CD14-positive monocyte (primary cell): Measurements from ENCODE around the gene KCNV2. TPM values are rescaled to one million over a fixed set of nuclear protein-coding genes. Genes with fewer than 3 reads are reported as not detected.

ENCODE experiments used
- DNase-seq, 3 donors: peaks; one replicate each; pipeline ENCODE4 v3.0.0-alpha.2; 2011 to 2022
- H2AFZ ChIP-seq: 2 replicates; pipeline ENCODE4 v1.6.0; 2012; ENCODE audit warnings: mild to moderate bottlenecking, low read depth, low read length, inconsistent platforms; ENCODE audit not compliant: insufficient read depth, poor library complexity, severe bottlenecking
- H3K27ac ChIP-seq, 2 donors: 1 replicate in 1 of 2; 2 replicates in 1 of 2; pipeline ENCODE4 v1.5.1; 2012 to 2013; ENCODE audit warnings: low read length in 2 of 2, control low read depth in 1 of 2, inconsistent platforms in 1 of 2, low read depth in 1 of 2, mild to moderate bottlenecking in 1 of 2
- H3K27me3 ChIP-seq, 2 donors: one replicate each; pipeline versions ENCODE4 v1.6.0 to v1.6.1; 2011 to 2013; ENCODE audit warnings: low read length in 2 of 2; ENCODE audit not compliant: control insufficient read depth in 2 of 2, insufficient read depth in 2 of 2
- H3K36me3 ChIP-seq, 2 donors: replicated peaks in 1 of 2; 1 replicate in 1 of 2; 2 replicates in 1 of 2; pipeline versions ENCODE4 v1.5.1 to v1.6.1; 2012 to 2013; ENCODE audit warnings: low read length in 2 of 2, control low read depth in 1 of 2, inconsistent platforms in 1 of 2, mild to moderate bottlenecking in 1 of 2; ENCODE audit not compliant: insufficient read depth in 2 of 2, control insufficient read depth in 1 of 2
- H3K4me1 ChIP-seq, 2 donors: 1 replicate in 1 of 2; 2 replicates in 1 of 2; pipeline versions ENCODE4 v1.5.1 to v1.6.1; 2012 to 2013; ENCODE audit warnings: low read length in 2 of 2, control low read depth in 1 of 2, inconsistent platforms in 1 of 2, mild to moderate bottlenecking in 1 of 2, moderate library complexity in 1 of 2; ENCODE audit not compliant: insufficient read depth in 2 of 2, control insufficient read depth in 1 of 2
- H3K4me2 ChIP-seq: replicated peaks from 2 replicates; pipeline ENCODE3; 2012; ENCODE audit warnings: low read length, moderate library complexity, mild to moderate bottlenecking; ENCODE audit not compliant: poor library complexity, severe bottlenecking; ENCODE audit errors: extremely low read depth
- H3K4me3 ChIP-seq, 3 experiments: fragments of 200-600 bp in 1 of 3; sonication (generic) in 1 of 3; replicated peaks in 1 of 3; 1 replicate in 2 of 3; 2 replicates in 1 of 3; pipeline ENCODE4 v1.5.1; 2011 to 2013; ENCODE audit warnings: low read length in 3 of 3, mild to moderate bottlenecking in 3 of 3, control low read depth in 2 of 3, low read depth in 2 of 3, inconsistent platforms in 1 of 3, moderate library complexity in 1 of 3
- H3K79me2 ChIP-seq: 2 replicates; pipeline ENCODE4 v1.6.0; 2012; ENCODE audit warnings: mild to moderate bottlenecking, control low read depth, inconsistent platforms, low read length, moderate library complexity; ENCODE audit not compliant: insufficient read depth
- H3K9ac ChIP-seq: 2 replicates; pipeline ENCODE4 v1.6.0; 2017; ENCODE audit warnings: low read length, mild to moderate bottlenecking; ENCODE audit not compliant: insufficient read depth, poor library complexity, severe bottlenecking
- H3K9me3 ChIP-seq, 2 donors: replicated peaks in 1 of 2; 1 replicate in 1 of 2; 2 replicates in 1 of 2; pipeline versions ENCODE4 v1.5.1 to v1.6.1; 2012 to 2013; ENCODE audit warnings: low read length in 2 of 2, control low read depth in 1 of 2; ENCODE audit not compliant: control insufficient read depth in 1 of 2, insufficient read depth in 1 of 2
- H4K20me1 ChIP-seq: 2 replicates; pipeline ENCODE4 v1.6.0; 2012; ENCODE audit warnings: mild to moderate bottlenecking, low read length, control low read depth, moderate library complexity; ENCODE audit not compliant: insufficient read depth
- H3K27ac Mint-ChIP-seq, 7 donors: one replicate each; pipeline ENCODE4 v1.8.0; 2020; ENCODE audit warnings: mild to moderate bottlenecking in 7 of 7, mixed read lengths in 7 of 7, moderate library complexity in 6 of 7, inconsistent platforms in 2 of 7
- H3K27me3 Mint-ChIP-seq, 3 donors: one replicate each; pipeline ENCODE4 v1.8.0; 2021 to 2022; ENCODE audit warnings: low read depth in 3 of 3, mild to moderate bottlenecking in 3 of 3, mixed read lengths in 3 of 3, moderate library complexity in 3 of 3, inconsistent platforms in 1 of 3
- H3K36me3 Mint-ChIP-seq, 2 donors: one replicate each; pipeline ENCODE4 v1.8.0; 2020; ENCODE audit warnings: mixed read lengths in 2 of 2, inconsistent platforms in 1 of 2, mild to moderate bottlenecking in 1 of 2
- H3K4me1 Mint-ChIP-seq: one replicate; pipeline ENCODE4 v1.8.0; 2020; ENCODE audit warnings: mild to moderate bottlenecking, mixed read lengths
- H3K4me3 Mint-ChIP-seq, 2 donors: one replicate each; pipeline ENCODE4 v1.8.0; 2020; ENCODE audit warnings: mild to moderate bottlenecking in 2 of 2, mixed read lengths in 2 of 2, moderate library complexity in 1 of 2
- H3K9me3 Mint-ChIP-seq, 7 donors: one replicate each; pipeline ENCODE4 v1.8.0; 2020 to 2022; ENCODE audit warnings: mixed read lengths in 7 of 7, mild to moderate bottlenecking in 6 of 7, moderate library complexity in 6 of 7, inconsistent platforms in 2 of 7
- WGBS: methylation state at CpG from one replicate; pipeline ENCODE4 v1.1.5; 2013; ENCODE audit warnings: missing lambda C conversion rate; ENCODE audit not compliant: insufficient coverage; 5-methylcytosine and 5-hydroxymethylcytosine counted together
- intact Hi-C, 2 donors: fragments of 100-400 bp; cut with micrococcal nuclease; formaldehyde crosslinking; loops; one replicate each; pipeline versions ENCODE4 v1.15.0 to v1.15.1; 2023
- polyA plus RNA-seq, 3 donors: library from polyadenylated mRNA; depleted of rRNA in 1 of 3; unstranded in 2 of 3; stranded (reverse) in 1 of 3; fragments of 300-500 nt in 2 of 3; fragments of >200 nt in 1 of 3; fragmentation: Illumina TruSeq in 2 of 3; gene quantifications; 1 replicate in 2 of 3; 2 replicates in 1 of 3; pipeline ENCODE4 v1.2.3, GENCODE V29; 2012 to 2021
- TF ChIP-seq, protein P1 (sequence below): fragments of 200-600 bp; IDR thresholded peaks from one replicate; pipeline ENCODE4 v1.8.0; 2022; ENCODE audit warnings: antibody characterized with exemption, mild to moderate bottlenecking

Gene KCNV2
- polyA plus RNA-seq, 3 donors: not detected

DNA sequence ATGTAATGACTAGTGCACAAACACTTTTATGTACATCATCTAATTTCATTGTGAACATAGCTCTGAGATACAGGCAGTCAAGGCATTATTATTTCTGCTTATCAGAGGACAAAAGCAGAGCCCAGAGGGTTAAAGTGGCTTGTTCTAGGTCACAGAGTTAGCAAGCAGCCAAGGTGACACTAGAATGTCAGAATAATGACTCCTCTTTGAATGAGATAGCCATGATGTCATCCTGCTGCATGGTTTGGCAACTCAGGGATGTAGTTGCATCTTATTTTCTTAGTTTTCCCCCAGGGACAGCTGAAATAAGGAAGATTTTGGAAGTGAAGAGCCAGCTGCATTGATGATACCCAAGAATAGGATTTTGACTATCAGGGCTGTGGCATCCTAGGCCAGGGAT is 54.4 kb downstream of the KCNV2 start:
- no peak overlapping the region for H3K4me3 Mint-ChIP-seq
- intact Hi-C loops: no loop called here
- Histone ChIP-seq H3K9me3 (peaks cover 5 to 21% of the 10 kb centered on the region in 2 donors), H3K4me2 (no peak overlapping the region), H2AFZ (no peak overlapping the region), H3K9ac (no peak overlapping the region), H3K27ac (no peak overlapping the region), H3K27me3 (no peaks in the 10 kb centered on the region), H3K36me3 (peaks cover 11 to 68% of the 10 kb centered on the region in 2 donors), H3K4me1 (no peaks in the 10 kb centered on the region), H3K4me3 (no peak overlapping the region), H4K20me1 (no peaks in the 10 kb centered on the region), H3K79me2 (no peaks in the 10 kb centered on the region)
- TF ChIP-seq, protein P1, sequence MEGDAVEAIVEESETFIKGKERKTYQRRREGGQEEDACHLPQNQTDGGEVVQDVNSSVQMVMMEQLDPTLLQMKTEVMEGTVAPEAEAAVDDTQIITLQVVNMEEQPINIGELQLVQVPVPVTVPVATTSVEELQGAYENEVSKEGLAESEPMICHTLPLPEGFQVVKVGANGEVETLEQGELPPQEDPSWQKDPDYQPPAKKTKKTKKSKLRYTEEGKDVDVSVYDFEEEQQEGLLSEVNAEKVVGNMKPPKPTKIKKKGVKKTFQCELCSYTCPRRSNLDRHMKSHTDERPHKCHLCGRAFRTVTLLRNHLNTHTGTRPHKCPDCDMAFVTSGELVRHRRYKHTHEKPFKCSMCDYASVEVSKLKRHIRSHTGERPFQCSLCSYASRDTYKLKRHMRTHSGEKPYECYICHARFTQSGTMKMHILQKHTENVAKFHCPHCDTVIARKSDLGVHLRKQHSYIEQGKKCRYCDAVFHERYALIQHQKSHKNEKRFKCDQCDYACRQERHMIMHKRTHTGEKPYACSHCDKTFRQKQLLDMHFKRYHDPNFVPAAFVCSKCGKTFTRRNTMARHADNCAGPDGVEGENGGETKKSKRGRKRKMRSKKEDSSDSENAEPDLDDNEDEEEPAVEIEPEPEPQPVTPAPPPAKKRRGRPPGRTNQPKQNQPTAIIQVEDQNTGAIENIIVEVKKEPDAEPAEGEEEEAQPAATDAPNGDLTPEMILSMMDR: no peak
- peaks cover 61 to 63% of the 10 kb centered on the region in 2 donors for H3K36me3 Mint-ChIP-seq
- H3K27me3 Mint-ChIP-seq: no peaks in the 10 kb centered on the region
- no peaks in the 10 kb centered on the region for H3K4me1 Mint-ChIP-seq
- DNase-seq: no peak
- peaks cover 16 to 28% (median 22%) of the 10 kb centered on the region in 7 donors for H3K9me3 Mint-ChIP-seq
- H3K27ac Mint-ChIP-seq: no peak overlapping the region

DNA sequence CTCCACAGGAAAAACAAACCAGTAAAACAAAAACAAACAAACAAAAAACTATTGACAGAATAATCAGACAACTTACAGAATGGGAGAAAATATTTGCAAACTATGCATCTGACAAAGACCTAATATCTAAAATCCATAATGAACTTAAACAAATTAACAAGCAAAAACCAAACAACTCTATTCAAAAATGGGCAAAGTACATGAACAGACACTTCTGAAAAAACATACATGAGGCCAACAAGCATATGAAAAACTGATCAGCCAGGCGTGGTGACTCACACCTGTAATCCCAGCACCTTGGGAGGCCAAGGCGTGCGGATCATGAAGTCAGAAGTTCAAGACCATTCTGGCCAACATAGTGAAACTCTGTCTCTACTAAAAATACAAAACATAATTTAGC is 60.1 kb downstream of the KCNV2 start:
- Histone ChIP-seq H3K79me2 (no peaks in the 10 kb centered on the region), H3K27ac (no peak overlapping the region), H4K20me1 (no peaks in the 10 kb centered on the region), H3K36me3 (peaks cover 19 to 81% of the 10 kb centered on the region in 2 donors), H3K4me3 (no peak overlapping the region), H3K9ac (no peak overlapping the region), H3K27me3 (no peaks in the 10 kb centered on the region), H2AFZ (no peak overlapping the region), H3K4me1 (no peaks in the 10 kb centered on the region), H3K4me2 (no peak overlapping the region), H3K9me3 (peaks cover 13 to 30% of the 10 kb centered on the region in 2 donors)
- H3K4me1 Mint-ChIP-seq: peaks cover 6% of the 10 kb centered on the region
- no peak overlapping the region for H3K27ac Mint-ChIP-seq
- peaks cover 69 to 74% of the 10 kb centered on the region in 2 donors for H3K36me3 Mint-ChIP-seq
- intact Hi-C loops: no loop called here
- peaks cover 28 to 42% (median 38%) of the 10 kb centered on the region in 7 donors for H3K9me3 Mint-ChIP-seq
- DNase-seq: no peak
- TF ChIP-seq, protein P1: no peak
- peaks cover 0 to 1% (median 0%) of the 10 kb centered on the region in 3 donors for H3K27me3 Mint-ChIP-seq
- WGBS: 97% methylated on average over 3 of the region's 3 CpGs
- H3K4me3 Mint-ChIP-seq: no peak overlapping the region
